Panc1 (cell line): Measurements from ENCODE around the gene PTEN. TPM values are rescaled to one million over a fixed set of nuclear protein-coding genes. Genes with fewer than 3 reads are reported as not detected.

Experiments used
- ATAC-seq: fragments of 200-7000 bp; cut with Tn5 transposase; 2 replicates; pipeline ENCODE4 v1.9.1; 2020; ENCODE audit warnings: mild to moderate bottlenecking, moderate library complexity
- BruUV-seq: library from RNA; stranded (reverse); fragments of 400-500 nt; replicated peaks from 2 replicates; lab custom pipeline; 2021; lab: Mats Ljungman, UMichigan
- CTCF ChIA-PET: fragments of 300-600 bp; sonication (Branson Sonifier 250); formaldehyde crosslinking; loops from one replicate; lab custom pipeline; 2022; ENCODE audit warnings: antibody characterized with exemption; lab: Charles Lee
- POLR2A ChIA-PET: fragments of 300-600 bp; sonication (Branson Sonifier 250); formaldehyde crosslinking; loops from one replicate; lab custom pipeline; 2022; ENCODE audit warnings: antibody characterized with exemption; lab: Charles Lee
- DNase-seq: peaks from one replicate; pipeline ENCODE4 v3.0.0-alpha.2; 2010; ENCODE audit warnings: low read depth, low spot score
- H3K27ac ChIP-seq: 2 replicates; pipeline ENCODE4 v1.5.1; 2011; ENCODE audit warnings: mild to moderate bottlenecking, low read length, inconsistent platforms
- H3K27me3 ChIP-seq: fragments of 200-500 bp; sonication (Bioruptor generic); 2 replicates; pipeline ENCODE4 v1.6.0; 2014; ENCODE audit warnings: low read length, inconsistent platforms; ENCODE audit not compliant: control insufficient read depth, insufficient read depth
- H3K36me3 ChIP-seq: fragments of 200-500 bp; sonication (Bioruptor generic); 2 replicates; pipeline ENCODE4 v1.5.1; 2014; ENCODE audit warnings: inconsistent platforms, mild to moderate bottlenecking, low read length, moderate library complexity; ENCODE audit not compliant: control insufficient read depth, insufficient read depth
- H3K4me1 ChIP-seq: 2 replicates; pipeline ENCODE4 v1.5.1; 2011; ENCODE audit warnings: inconsistent platforms, mild to moderate bottlenecking, low read length, moderate library complexity; ENCODE audit not compliant: control insufficient read depth, insufficient read depth
- H3K4me3 ChIP-seq, 2 experiments: 2 replicates each; pipeline ENCODE4 v1.5.1; 2011 to 2012; ENCODE audit warnings: low read depth in 2 of 2, low read length in 2 of 2, mild to moderate bottlenecking in 2 of 2, inconsistent platforms in 1 of 2, moderate library complexity in 1 of 2
- H3K9me3 ChIP-seq: fragments of 200-500 bp; sonication (Bioruptor generic); 2 replicates; pipeline ENCODE4 v1.5.1; 2014; ENCODE audit warnings: low read depth, mild to moderate bottlenecking, inconsistent platforms, low read length, moderate library complexity; ENCODE audit not compliant: control insufficient read depth, insufficient read depth
- POLR2AphosphoS5 ChIP-seq: IDR thresholded peaks from 2 replicates; pipeline ENCODE4 v1.6.1; 2012; ENCODE audit warnings: mild to moderate bottlenecking, low read depth, low read length, moderate library complexity
- SIN3A ChIP-seq: IDR thresholded peaks from 2 replicates; pipeline ENCODE4 v1.6.1; 2012; ENCODE audit warnings: low read depth, mild to moderate bottlenecking, low read length, moderate library complexity, borderline replicate concordance; ENCODE audit not compliant: insufficient read depth
- TCF7L2 ChIP-seq: IDR thresholded peaks from 2 replicates; pipeline ENCODE4 v1.6.1; 2011; ENCODE audit warnings: mild to moderate bottlenecking, low read depth, low read length, inconsistent platforms
- in situ Hi-C: cut with HindIII; loops from 2 replicates; pipeline ENCODE4 v1.10.0; 2016; ENCODE audit warnings: low sequenced_read_pairs, low pct_unique_long_range_greater_than_20kb
- intact Hi-C: fragments of 100-400 bp; cut with micrococcal nuclease; formaldehyde crosslinking; loops from one replicate; pipeline ENCODE4 v1.10.0; 2022; ENCODE audit not compliant: unreplicated experiment
- total RNA-seq: library from RNA; stranded (reverse); gene quantifications from one replicate; pipeline ENCODE4 v1.2.1, GENCODE V29; 2021; ENCODE audit not compliant: unreplicated experiment
- TF ChIP-seq, protein P1 (sequence below), 2 experiments: IDR thresholded peaks; 2 replicates each; pipeline ENCODE4 v1.6.1; 2011 to 2012; ENCODE audit warnings: low read depth in 2 of 2, control low read depth in 1 of 2, low read length in 1 of 2, mild to moderate bottlenecking in 1 of 2, moderate library complexity in 1 of 2; ENCODE audit not compliant: insufficient read depth in 1 of 2
- TF ChIP-seq, protein P2 (sequence below): fragments of 450-650 bp; IDR thresholded peaks from 2 replicates; pipeline ENCODE4 v1.5.1; 2017; ENCODE audit warnings: mild to moderate bottlenecking

PTEN gene
- total RNA-seq, 1 experiment from 2014 or later, result 88.9 TPM

DNA sequence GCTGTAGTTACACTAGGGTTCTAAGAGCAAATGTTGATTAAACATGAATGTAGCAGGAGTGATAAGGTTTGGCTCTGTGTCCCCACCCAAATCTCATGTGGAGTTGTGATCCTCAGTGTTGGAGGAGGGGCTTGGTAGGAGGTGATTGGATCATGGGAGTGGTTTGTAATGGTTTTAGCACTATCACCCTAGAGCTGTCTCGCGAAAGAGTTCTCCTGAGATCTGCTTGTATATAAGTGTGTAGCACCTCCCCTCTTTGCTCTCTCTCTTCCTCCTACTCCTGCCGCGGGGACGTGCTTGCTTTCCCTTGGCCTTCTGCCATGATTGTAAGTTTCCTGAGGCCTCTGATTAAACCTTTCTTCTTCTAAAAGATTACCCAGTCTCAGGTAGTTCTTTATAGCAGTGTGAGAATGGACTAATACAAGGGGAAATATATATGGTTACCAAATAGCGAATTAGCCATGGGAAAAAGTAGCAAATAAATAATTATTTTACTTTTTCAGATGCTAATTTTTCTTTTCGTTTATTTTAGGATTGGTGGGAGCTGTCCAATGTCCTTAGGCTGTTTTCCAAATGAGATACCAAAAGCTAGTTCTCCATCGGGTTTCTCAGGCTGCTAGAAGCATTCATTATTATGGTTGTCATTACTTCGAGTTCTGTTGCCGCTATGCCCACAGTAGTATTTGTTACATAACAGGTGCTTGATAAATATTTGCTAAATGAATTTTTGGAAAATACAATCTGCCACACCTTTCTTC, 58.7 kb downstream of the PTEN start:
- Histone ChIP-seq H3K36me3 (0 out of 2 replicates have a peak, but pooled peaks cover 2% of the 10 kb centered on the region), H3K4me3 (no peak overlapping the region), H3K27ac (no peak overlapping the region), H3K9me3 (no peaks in the 10 kb centered on the region), H3K4me1 (no peaks in the 10 kb centered on the region; the same call in 1 of the 2 replicates), H3K27me3 (no peaks in the 10 kb centered on the region)
- in situ Hi-C loops, result no loop called here
- intact Hi-C loops, result no loop called here
- ChIA-PET CTCF (no interaction called here), POLR2A (no interaction called here)
- TF ChIP-seq, protein P1, sequence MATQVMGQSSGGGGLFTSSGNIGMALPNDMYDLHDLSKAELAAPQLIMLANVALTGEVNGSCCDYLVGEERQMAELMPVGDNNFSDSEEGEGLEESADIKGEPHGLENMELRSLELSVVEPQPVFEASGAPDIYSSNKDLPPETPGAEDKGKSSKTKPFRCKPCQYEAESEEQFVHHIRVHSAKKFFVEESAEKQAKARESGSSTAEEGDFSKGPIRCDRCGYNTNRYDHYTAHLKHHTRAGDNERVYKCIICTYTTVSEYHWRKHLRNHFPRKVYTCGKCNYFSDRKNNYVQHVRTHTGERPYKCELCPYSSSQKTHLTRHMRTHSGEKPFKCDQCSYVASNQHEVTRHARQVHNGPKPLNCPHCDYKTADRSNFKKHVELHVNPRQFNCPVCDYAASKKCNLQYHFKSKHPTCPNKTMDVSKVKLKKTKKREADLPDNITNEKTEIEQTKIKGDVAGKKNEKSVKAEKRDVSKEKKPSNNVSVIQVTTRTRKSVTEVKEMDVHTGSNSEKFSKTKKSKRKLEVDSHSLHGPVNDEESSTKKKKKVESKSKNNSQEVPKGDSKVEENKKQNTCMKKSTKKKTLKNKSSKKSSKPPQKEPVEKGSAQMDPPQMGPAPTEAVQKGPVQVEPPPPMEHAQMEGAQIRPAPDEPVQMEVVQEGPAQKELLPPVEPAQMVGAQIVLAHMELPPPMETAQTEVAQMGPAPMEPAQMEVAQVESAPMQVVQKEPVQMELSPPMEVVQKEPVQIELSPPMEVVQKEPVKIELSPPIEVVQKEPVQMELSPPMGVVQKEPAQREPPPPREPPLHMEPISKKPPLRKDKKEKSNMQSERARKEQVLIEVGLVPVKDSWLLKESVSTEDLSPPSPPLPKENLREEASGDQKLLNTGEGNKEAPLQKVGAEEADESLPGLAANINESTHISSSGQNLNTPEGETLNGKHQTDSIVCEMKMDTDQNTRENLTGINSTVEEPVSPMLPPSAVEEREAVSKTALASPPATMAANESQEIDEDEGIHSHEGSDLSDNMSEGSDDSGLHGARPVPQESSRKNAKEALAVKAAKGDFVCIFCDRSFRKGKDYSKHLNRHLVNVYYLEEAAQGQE (IDR thresholded peaks at IDR 0.05; ENCODE audit: insufficient read depth in 1 of 2, low read depth in 2 of 2, low read length in 1 of 2), result peak in 1 of 2 experiments; percentile 76; a peak in 3 of 4 replicates
- no peak for TF ChIP-seq POLR2AphosphoS5
- BruUV-seq, result no TSS peak
- no peak for DNase-seq
- no peak for ATAC-seq

DNA sequence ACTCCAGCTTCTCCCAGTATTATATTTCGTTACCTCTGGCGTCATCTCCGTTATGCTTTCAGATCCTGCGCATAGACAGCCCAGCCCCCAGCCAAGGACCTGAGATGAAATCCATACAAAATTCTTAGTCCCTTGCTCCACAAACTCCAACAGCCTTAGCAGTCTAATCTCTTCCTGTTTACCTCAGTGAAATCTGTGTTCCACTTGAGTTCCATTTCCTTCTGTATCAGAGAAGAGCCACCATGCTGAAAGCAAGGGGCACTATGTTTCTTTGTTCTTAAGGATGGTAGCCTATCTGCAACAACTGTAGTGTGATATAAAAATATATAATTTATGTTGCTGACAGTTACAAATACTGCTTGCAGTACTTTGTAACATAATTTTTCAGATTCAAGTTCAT, 59.8 kb downstream of the PTEN start:
- no peak overlapping the region for H3K4me3 ChIP-seq
- H3K4me1 ChIP-seq, result no peaks in the 10 kb centered on the region; the same call in 1 of the 2 replicates
- intact Hi-C loops (no loop called here), in situ Hi-C loops (no loop called here)
- H3K9me3 ChIP-seq, result no peaks in the 10 kb centered on the region
- H3K36me3 ChIP-seq, result 0 out of 2 replicates have a peak, but pooled peaks cover 2% of the 10 kb centered on the region
- DNase-seq (no peak), ATAC-seq (no peak)
- POLR2A ChIA-PET, result no interaction called here
- no TSS peak for BruUV-seq
- no peak for TF ChIP-seq TCF7L2
- TF ChIP-seq, protein P2, sequence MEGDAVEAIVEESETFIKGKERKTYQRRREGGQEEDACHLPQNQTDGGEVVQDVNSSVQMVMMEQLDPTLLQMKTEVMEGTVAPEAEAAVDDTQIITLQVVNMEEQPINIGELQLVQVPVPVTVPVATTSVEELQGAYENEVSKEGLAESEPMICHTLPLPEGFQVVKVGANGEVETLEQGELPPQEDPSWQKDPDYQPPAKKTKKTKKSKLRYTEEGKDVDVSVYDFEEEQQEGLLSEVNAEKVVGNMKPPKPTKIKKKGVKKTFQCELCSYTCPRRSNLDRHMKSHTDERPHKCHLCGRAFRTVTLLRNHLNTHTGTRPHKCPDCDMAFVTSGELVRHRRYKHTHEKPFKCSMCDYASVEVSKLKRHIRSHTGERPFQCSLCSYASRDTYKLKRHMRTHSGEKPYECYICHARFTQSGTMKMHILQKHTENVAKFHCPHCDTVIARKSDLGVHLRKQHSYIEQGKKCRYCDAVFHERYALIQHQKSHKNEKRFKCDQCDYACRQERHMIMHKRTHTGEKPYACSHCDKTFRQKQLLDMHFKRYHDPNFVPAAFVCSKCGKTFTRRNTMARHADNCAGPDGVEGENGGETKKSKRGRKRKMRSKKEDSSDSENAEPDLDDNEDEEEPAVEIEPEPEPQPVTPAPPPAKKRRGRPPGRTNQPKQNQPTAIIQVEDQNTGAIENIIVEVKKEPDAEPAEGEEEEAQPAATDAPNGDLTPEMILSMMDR, result no peak
- no peaks in the 10 kb centered on the region for H3K27me3 ChIP-seq
- H3K27ac ChIP-seq, result no peak overlapping the region
- CTCF ChIA-PET, result no interaction called here

DNA sequence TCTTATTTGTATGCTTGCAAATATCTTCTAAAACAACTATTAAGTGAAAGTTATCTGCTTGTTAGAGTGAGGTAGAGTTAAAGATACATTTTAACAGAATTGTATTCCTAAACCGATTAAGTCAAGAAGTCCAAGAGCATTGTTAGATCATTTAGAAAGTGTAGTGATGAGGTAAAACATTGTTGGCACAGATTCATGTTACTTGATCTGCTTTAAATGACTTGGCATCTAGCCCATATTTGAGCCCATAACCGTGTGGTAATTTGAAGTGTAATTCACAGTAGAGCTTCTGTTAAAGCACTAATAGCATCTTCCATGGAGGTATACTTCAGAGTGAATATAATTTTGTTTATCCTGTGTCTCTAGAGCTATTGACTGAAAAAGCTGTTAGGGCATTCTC, 62.1 kb downstream of the PTEN start:
- Histone ChIP-seq H3K9me3 (no peaks in the 10 kb centered on the region), H3K4me1 (peaks cover 4% of the 10 kb centered on the region; the same call in 1 of the 2 replicates), H3K4me3 (no peak overlapping the region), H3K36me3 (0 out of 2 replicates have a peak, but pooled peaks cover 2% of the 10 kb centered on the region), H3K27ac (no peak overlapping the region), H3K27me3 (no peaks in the 10 kb centered on the region)
- ATAC-seq, result no peak
- in situ Hi-C loops (no loop called here), intact Hi-C loops (no loop called here)
- no peak for DNase-seq
- ChIA-PET POLR2A (no interaction called here), CTCF (interaction anchor here (0.6 kb wide), 1 partner anchor 706 kb away, joined by 3 read pairs; no protein-coding TSS in a partner anchor)
- BruUV-seq, result no TSS peak
- TF ChIP-seq, protein P1 (IDR thresholded peaks at IDR 0.05; ENCODE audit: insufficient read depth in 1 of 2, low read depth in 2 of 2, low read length in 1 of 2), result no peak
- TF ChIP-seq POLR2AphosphoS5 (no peak), TCF7L2 (no peak), SIN3A (no peak)
- TF ChIP-seq, protein P2, result no peak
